CD4-positive, alpha-beta T cell (primary cell): ENCODE measurements around the gene KCNJ5. TPM values are rescaled to one million over a fixed set of nuclear protein-coding genes. Genes with fewer than 3 reads are reported as not detected.
A peak's percentile ranks its signal among the peaks of the same experiment; 100 is the strongest.

Source experiments
- ATAC-seq: fragments of 200-7000 bp; cut with Tn5 transposase; one replicate; pipeline ENCODE4 v1.10.0; 2022; ENCODE audit warnings: mild to moderate bottlenecking; ENCODE audit not compliant: poor library complexity
- CTCF ChIA-PET: fragments of 350-600 bp; sonication (Branson Sonifier 250); formaldehyde crosslinking; loops from one replicate; lab custom pipeline; 2021; ENCODE audit warnings: antibody characterized with exemption, inconsistent platforms; lab: Charles Lee
- POLR2A ChIA-PET: fragments of 350-600 bp; sonication (Branson Sonifier 250); formaldehyde crosslinking; loops from one replicate; lab custom pipeline; 2021; ENCODE audit warnings: antibody characterized with exemption, inconsistent platforms; lab: Charles Lee
- DNase-seq, 14 experiments: peaks; one replicate each; pipeline ENCODE4 v3.0.0-alpha.2; 2013 to 2020; ENCODE audit warnings: mixed read lengths in 2 of 14
- H3K27ac ChIP-seq, 2 donors: one replicate each; pipeline versions ENCODE4 v1.5.1 to v1.7.0; 2013; ENCODE audit warnings: low read length in 2 of 2, low read depth in 1 of 2, mild to moderate bottlenecking in 1 of 2
- H3K27me3 ChIP-seq, 2 experiments: 1 replicate in 1 of 2; 2 replicates in 1 of 2; pipeline versions ENCODE4 v1.6.1 to v1.7.0; 2013; ENCODE audit warnings: low read length in 2 of 2, control low read depth in 1 of 2, mild to moderate bottlenecking in 1 of 2, moderate library complexity in 1 of 2; ENCODE audit not compliant: insufficient read depth in 2 of 2, control insufficient read depth in 1 of 2
- H3K36me3 ChIP-seq: one replicate; pipeline ENCODE4 v1.6.1; 2013; ENCODE audit warnings: low read length, control low read depth; ENCODE audit not compliant: insufficient read depth
- H3K4me1 ChIP-seq: one replicate; pipeline ENCODE4 v1.6.1; 2013; ENCODE audit warnings: low read length, control low read depth; ENCODE audit not compliant: insufficient read depth
- H3K4me3 ChIP-seq: one replicate; pipeline ENCODE4 v1.5.1; 2013; ENCODE audit warnings: mild to moderate bottlenecking, low read length, moderate library complexity
- H3K9me3 ChIP-seq, 2 experiments: 1 replicate in 1 of 2; 2 replicates in 1 of 2; pipeline versions ENCODE4 v1.6.1 to v1.7.0; 2013; ENCODE audit warnings: low read length in 2 of 2, mild to moderate bottlenecking in 2 of 2, control low read depth in 1 of 2, moderate library complexity in 1 of 2; ENCODE audit not compliant: control insufficient read depth in 1 of 2, insufficient read depth in 1 of 2
- H3K27ac Mint-ChIP-seq: one replicate; pipeline ENCODE4 v1.8.0; 2020; ENCODE audit warnings: mixed read lengths
- H3K27me3 Mint-ChIP-seq: one replicate; pipeline ENCODE4 v1.8.0; 2021; ENCODE audit warnings: mixed read lengths
- H3K36me3 Mint-ChIP-seq: one replicate; pipeline ENCODE4 v1.8.0; 2021; ENCODE audit warnings: low read depth, mixed read lengths
- H3K4me1 Mint-ChIP-seq: one replicate; pipeline ENCODE4 v1.8.0; 2021; ENCODE audit warnings: low read depth, mixed read lengths
- H3K4me3 Mint-ChIP-seq: one replicate; pipeline ENCODE4 v1.8.0; 2020; ENCODE audit warnings: mild to moderate bottlenecking, mixed read lengths
- H3K9me3 Mint-ChIP-seq: one replicate; pipeline ENCODE4 v1.8.0; 2020; ENCODE audit warnings: mixed read lengths
- CTCF ChIP-seq: fragments of 200-600 bp; IDR thresholded peaks from one replicate; pipeline ENCODE4 v1.8.0; 2022; ENCODE audit warnings: antibody characterized with exemption, mild to moderate bottlenecking
- intact Hi-C, 2 experiments: fragments of 100-400 bp; cut with DNase I in 1 of 2; cut with micrococcal nuclease in 1 of 2; formaldehyde crosslinking; loops; one replicate each; pipeline versions ENCODE4 v1.15.1 to v1.9.0; 2023 to 2025; cut with DNase I, micrococcal nuclease
- total RNA-seq, 174 experiments: library from RNA in 2 of 174; stranded (reverse) in 2 of 174; gene quantifications; one replicate each; pipeline ENCODE4 v1.2.3 and lab custom pipeline; 2021 to 2026

Gene KCNJ5
- total RNA-seq, 2 experiments from 2014 or later: 0.05 TPM; not detected in 1

DNA sequence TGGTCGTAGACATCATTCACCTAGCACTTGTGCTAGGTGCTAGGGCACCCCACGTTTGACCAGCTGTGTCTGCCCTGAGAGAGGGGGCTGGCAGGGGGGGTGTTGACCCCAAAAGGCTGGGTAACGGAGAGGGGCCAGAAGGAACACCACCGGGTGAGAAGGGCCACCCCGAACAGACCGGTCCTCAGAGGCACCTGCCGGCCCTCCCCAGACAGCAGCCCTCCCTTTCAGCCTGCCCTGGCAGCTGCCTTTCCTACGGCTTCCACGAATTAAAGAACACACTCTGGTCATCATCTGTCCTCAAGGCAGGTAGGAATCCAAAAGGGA, 977 bp upstream of the KCNJ5 start:
- no peaks in the 10 kb centered on the region for H3K36me3 ChIP-seq
- Mint-ChIP-seq H3K4me1 (peaks cover 4% of the 10 kb centered on the region), H3K9me3 (no peaks in the 10 kb centered on the region), H3K27me3 (peaks cover 77% of the 10 kb centered on the region), H3K4me3 (peak overlapping the region; percentile 12), H3K27ac (no peak overlapping the region), H3K36me3 (no peaks in the 10 kb centered on the region)
- ChIA-PET CTCF (no interaction called here), POLR2A (no interaction called here)
- H3K27me3 ChIP-seq: peaks cover 41 to 57% of the 10 kb centered on the region in 2 experiments
- ATAC-seq (no peak), DNase-seq (no peak)
- H3K9me3 ChIP-seq: peaks cover 0 to 15% of the 10 kb centered on the region in 2 experiments
- TF ChIP-seq CTCF: no peak
- H3K4me1 ChIP-seq: peaks cover 18% of the 10 kb centered on the region
- H3K27ac ChIP-seq: no peak overlapping the region
- intact Hi-C loops: no loop called here
- H3K4me3 ChIP-seq: peak overlapping the region; percentile 42

DNA sequence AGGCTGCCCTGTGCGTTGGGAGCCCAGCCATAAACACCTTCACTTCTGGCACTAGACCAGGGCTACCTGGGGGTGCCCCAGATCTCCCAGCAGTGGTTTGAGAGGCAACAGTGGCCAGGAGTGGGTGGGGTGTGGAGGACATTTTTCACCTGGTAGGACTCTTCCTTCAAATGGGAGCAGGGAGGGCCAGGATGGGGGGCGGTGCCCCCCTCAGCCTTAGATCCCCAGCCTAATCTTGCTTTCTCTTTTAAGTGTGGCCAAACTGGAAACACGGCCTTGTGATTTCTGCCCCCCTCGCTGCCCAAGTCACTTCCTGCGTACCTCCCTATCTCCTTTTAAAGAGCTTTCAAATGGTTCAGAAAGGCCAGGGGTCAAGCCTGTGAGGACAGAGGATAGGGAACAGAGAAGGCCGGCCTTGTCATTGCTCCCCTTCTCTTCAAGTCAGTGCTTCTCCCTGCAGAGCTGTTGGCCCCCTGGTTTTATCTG, 800 bp downstream of the KCNJ5 start:
- CTCF ChIA-PET: no interaction called here

DNA sequence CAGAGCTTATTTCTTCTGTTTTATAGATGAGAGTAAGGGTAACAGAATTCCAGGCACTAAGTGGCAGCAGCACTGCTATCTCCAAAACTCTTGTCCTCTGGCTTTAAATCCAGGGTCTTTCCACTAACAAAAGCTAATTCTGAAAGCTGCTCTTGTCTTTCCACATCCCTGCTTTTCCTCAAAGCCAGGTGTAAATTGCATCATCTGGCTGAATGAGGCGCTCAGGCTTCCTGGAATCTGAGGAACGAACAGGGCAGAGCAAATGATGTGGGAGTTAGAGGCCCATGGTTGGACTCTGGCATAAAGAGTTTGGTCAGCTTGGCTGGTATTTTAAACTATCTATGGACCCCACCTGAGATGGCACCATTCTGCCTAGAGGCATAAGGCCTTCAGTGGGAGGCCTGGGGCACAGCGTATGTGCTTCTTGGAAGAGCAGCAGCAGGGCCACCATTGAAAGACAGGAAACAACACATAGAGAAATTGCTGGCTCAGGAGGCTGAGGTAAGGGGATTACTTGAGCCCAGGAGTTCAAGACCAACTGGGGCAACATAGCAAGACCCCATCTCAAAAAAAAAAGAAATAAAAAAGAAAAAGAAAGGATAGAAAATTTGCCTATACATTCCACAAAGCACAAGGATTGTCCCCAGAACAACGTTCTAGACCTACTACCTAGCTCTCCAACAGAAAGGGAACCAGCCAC, 1.9 kb downstream of the KCNJ5 start:
- Mint-ChIP-seq H3K36me3 (no peaks in the 10 kb centered on the region), H3K27me3 (peaks cover 56% of the 10 kb centered on the region), H3K27ac (no peak overlapping the region), H3K9me3 (no peaks in the 10 kb centered on the region), H3K4me3 (no peak overlapping the region), H3K4me1 (peaks cover 4% of the 10 kb centered on the region)
- H3K27me3 ChIP-seq: peaks cover 34 to 47% of the 10 kb centered on the region in 2 experiments
- no peak for DNase-seq
- no peaks in the 10 kb centered on the region for H3K36me3 ChIP-seq
- H3K27ac ChIP-seq: no peak overlapping the region
- H3K4me3 ChIP-seq: no peak overlapping the region
- intact Hi-C loops: no loop called here
- TF ChIP-seq CTCF: no peak
- H3K9me3 ChIP-seq: peaks cover 0 to 15% of the 10 kb centered on the region in 2 experiments
- H3K4me1 ChIP-seq: peaks cover 18% of the 10 kb centered on the region
- ChIA-PET CTCF (no interaction called here), POLR2A (interaction anchor here (1.0 kb wide), 1 partner anchor 13 kb away, joined by 3 read pairs; no protein-coding TSS in a partner anchor)
- ATAC-seq: no peak

More for the DNA sequence above, 800 bp downstream of the KCNJ5 start:
- Histone ChIP-seq H3K27me3 (peaks cover 39 to 57% of the 10 kb centered on the region in 2 experiments), H3K36me3 (no peaks in the 10 kb centered on the region), H3K4me3 (no peak overlapping the region), H3K9me3 (peaks cover 0 to 15% of the 10 kb centered on the region in 2 experiments), H3K4me1 (peaks cover 18% of the 10 kb centered on the region), H3K27ac (no peak overlapping the region)
- Mint-ChIP-seq H3K36me3 (no peaks in the 10 kb centered on the region), H3K4me1 (peaks cover 4% of the 10 kb centered on the region), H3K27ac (no peak overlapping the region), H3K4me3 (peak overlapping the region; percentile 18), H3K27me3 (peaks cover 65% of the 10 kb centered on the region), H3K9me3 (no peaks in the 10 kb centered on the region)
- ATAC-seq: no peak
- intact Hi-C loops: no loop called here
- POLR2A ChIA-PET: interaction anchor here (0.5 kb wide), 1 partner anchor 843 kb away, joined by 3 read pairs; no protein-coding TSS in a partner anchor
- TF ChIP-seq CTCF: no peak
- no peak for DNase-seq
